SK-N-MC (cell line): Measurements from ENCODE around the gene CDK17.
"Not testable (repeated sequence)": the region's sequence is repeated elsewhere in the genome, so short reads cannot be mapped to it uniquely, and the experiment has no call there.

ENCODE experiments used
- DNase-seq: peaks from one replicate; pipeline ENCODE4 v3.0.0-alpha.2; 2011; ENCODE audit warnings: low read depth, low spot score
- H3K27ac ChIP-seq: fragments of 200-600 bp; sonication (generic); 2 replicates; pipeline ENCODE4 v1.5.1; 2016; ENCODE audit warnings: mixed run types
- H3K36me3 ChIP-seq: fragments of 200-600 bp; sonication (generic); 2 replicates; pipeline ENCODE4 v1.6.1; 2017; ENCODE audit warnings: antibody characterized with exemption, low read length, mixed read lengths; ENCODE audit not compliant: insufficient read depth
- H3K4me3 ChIP-seq: fragments of 200-600 bp; sonication (generic); 2 replicates; pipeline ENCODE4 v1.5.1; 2016
- H3K9ac ChIP-seq: fragments of 200-600 bp; sonication (generic); 2 replicates; pipeline ENCODE4 v1.8.0; 2017; ENCODE audit warnings: mixed run types, mixed read lengths; ENCODE audit not compliant: insufficient read length
- H3K9me3 ChIP-seq: fragments of 200-600 bp; sonication (generic); 2 replicates; pipeline ENCODE4 v1.6.1; 2017; ENCODE audit warnings: low read depth, mild to moderate bottlenecking, antibody characterized with exemption, low read length, moderate library complexity, mixed read lengths
- EZH2 ChIP-seq: fragments of 200-600 bp; sonication (generic); IDR thresholded peaks from one replicate; pipeline ENCODE4 v1.6.1; 2017; ENCODE audit warnings: antibody characterized with exemption
- FOXP2 ChIP-seq: optimal IDR thresholded peaks from 2 replicates; pipeline ENCODE3; 2011; ENCODE audit warnings: mild to moderate bottlenecking, moderate library complexity; ENCODE audit not compliant: insufficient read depth; ENCODE audit errors: extremely low read length, control extremely low read depth
- POLR2AphosphoS5 ChIP-seq: IDR thresholded peaks from 2 replicates; pipeline ENCODE4 v1.6.1; 2012; ENCODE audit warnings: mild to moderate bottlenecking, low read depth, low read length, borderline replicate concordance

Gene CDK17

GRCh38 chr12:96437171-96437445 is 36.9 kb upstream of the CDK17 start:
- no peak overlapping the region for H3K9ac ChIP-seq
- no peaks in the 10 kb centered on the region for H3K9me3 ChIP-seq
- no peak overlapping the region for H3K27ac ChIP-seq
- TF ChIP-seq POLR2AphosphoS5 (no peak), EZH2 (no peak), FOXP2 (no peak)
- no peaks in the 10 kb centered on the region for H3K36me3 ChIP-seq
- H3K4me3 ChIP-seq, result no peak overlapping the region
- DNase-seq, result no peak

GRCh38 chr12:96436366-96437170 is 36.3 kb upstream of the CDK17 start:
- no peak overlapping the region for H3K27ac ChIP-seq
- no peaks in the 10 kb centered on the region for H3K36me3 ChIP-seq
- H3K9ac ChIP-seq, result no peak overlapping the region
- H3K9me3 ChIP-seq, result no peaks in the 10 kb centered on the region
- no peak for DNase-seq
- TF ChIP-seq POLR2AphosphoS5 (no peak), EZH2 (no peak), FOXP2 (no peak)
- no peak overlapping the region for H3K4me3 ChIP-seq

- H3K4me3 ChIP-seq, result no peak overlapping the region
- DNase-seq, result no peak
- no peak for TF ChIP-seq POLR2AphosphoS5
- no peak for TF ChIP-seq EZH2
- no peak for TF ChIP-seq FOXP2
- H3K27ac ChIP-seq, result no peak overlapping the region
- H3K9me3 ChIP-seq, result no peaks in the 10 kb centered on the region
- no peak overlapping the region for H3K9ac ChIP-seq
- no peaks in the 10 kb centered on the region for H3K36me3 ChIP-seq
These were observed 33.9 kb upstream of the CDK17 start for GRCh38 chr12:96434107-96434506.

- not testable (repeated sequence) for H3K36me3 ChIP-seq, DNase-seq, H3K9me3 ChIP-seq, H3K9ac ChIP-seq, H3K27ac ChIP-seq, H3K4me3 ChIP-seq
These were observed 32.5 kb upstream of the CDK17 start for GRCh38 chr12:96432496-96433321.

DNA sequence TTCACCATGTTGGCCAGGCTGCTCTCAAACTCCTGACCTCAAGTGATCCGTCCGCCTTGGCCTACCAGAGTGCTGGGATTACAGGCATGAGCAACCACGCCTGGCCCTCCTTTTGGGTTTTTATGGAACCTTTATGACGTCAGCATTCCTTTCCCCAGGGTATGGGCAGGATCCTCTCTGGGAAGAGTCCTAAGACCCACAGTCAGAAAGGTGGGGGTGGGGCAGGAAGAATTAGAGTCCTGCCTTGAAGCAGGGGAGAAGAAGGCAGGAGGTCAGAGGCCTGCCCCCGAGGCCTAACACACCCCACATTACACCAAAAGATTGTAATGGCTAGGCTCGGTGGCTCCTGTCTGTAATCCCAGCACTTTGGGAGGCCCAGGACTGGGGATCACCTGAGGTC is 30.8 kb upstream of the CDK17 start:
- H3K9me3 ChIP-seq, result no peaks in the 10 kb centered on the region
- no peak overlapping the region for H3K4me3 ChIP-seq
- no peak overlapping the region for H3K27ac ChIP-seq
- DNase-seq, result no peak
- TF ChIP-seq EZH2 (no peak), FOXP2 (no peak), POLR2AphosphoS5 (no peak)
- H3K36me3 ChIP-seq, result no peaks in the 10 kb centered on the region
- no peak overlapping the region for H3K9ac ChIP-seq

- Histone ChIP-seq H3K27ac (peak overlapping the region; percentile 60; the same call in 1 of the 2 replicates), H3K9me3 (no peaks in the 10 kb centered on the region), H3K4me3 (no peak overlapping the region), H3K9ac (peak overlapping the region; percentile 17), H3K36me3 (no peaks in the 10 kb centered on the region)
- no peak for TF ChIP-seq EZH2
- no peak for TF ChIP-seq POLR2AphosphoS5
- no peak for TF ChIP-seq FOXP2
- no peak for DNase-seq
These were observed 27.1 kb upstream of the CDK17 start for GRCh38 chr12:96427269-96427729.

- H3K36me3 ChIP-seq, result no peaks in the 10 kb centered on the region
- TF ChIP-seq FOXP2 (no peak), POLR2AphosphoS5 (no peak), EZH2 (no peak)
- H3K27ac ChIP-seq, result no peak overlapping the region
- H3K9me3 ChIP-seq, result no peaks in the 10 kb centered on the region
- H3K9ac ChIP-seq, result no peak overlapping the region
- H3K4me3 ChIP-seq, result no peak overlapping the region
- no peak for DNase-seq
These were observed 25.7 kb upstream of the CDK17 start for GRCh38 chr12:96425951-96426350.

DNA sequence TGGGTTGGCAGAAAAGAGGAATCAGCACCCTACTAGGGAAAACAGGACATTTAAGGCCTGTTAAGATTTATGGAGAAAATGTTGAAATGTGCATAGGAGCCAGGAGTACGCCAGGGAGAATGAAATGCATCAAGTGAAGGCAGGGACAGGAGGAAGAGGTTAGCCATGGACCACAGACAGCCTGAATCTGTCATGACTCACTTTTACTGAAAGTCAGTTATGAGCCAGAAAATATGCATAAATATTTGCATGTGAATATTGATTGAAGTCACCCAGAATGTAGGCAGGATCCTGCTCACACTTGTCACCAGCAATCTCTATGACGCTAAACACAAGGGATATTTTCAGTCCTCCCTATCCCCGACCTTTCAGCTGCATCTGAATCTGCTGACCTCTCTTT is 25.1 kb upstream of the CDK17 start:
- Histone ChIP-seq H3K27ac (no peak overlapping the region), H3K36me3 (no peaks in the 10 kb centered on the region), H3K9ac (no peak overlapping the region), H3K4me3 (no peak overlapping the region), H3K9me3 (no peaks in the 10 kb centered on the region)
- TF ChIP-seq EZH2, result no peak
- no peak for DNase-seq

DNA sequence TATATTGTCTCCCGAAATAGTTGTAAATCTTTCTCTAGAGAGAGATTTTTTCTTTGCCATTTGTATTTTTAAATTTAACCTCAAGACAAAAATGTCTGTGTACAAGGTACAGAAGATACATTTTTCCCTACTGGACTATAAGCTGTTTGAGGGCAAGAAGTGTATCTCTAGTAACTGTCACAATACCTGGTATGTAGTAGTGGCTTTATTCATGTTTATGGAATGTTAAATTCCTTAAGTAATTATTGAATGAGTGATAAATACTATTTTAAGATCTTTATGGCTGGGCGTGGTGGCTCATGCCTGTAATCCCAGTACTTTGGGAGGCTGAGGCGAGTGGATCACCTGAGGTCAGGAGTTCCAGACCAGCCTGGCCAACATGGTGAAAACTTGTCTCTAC is 24.4 kb upstream of the CDK17 start:
- Histone ChIP-seq H3K4me3 (no peak overlapping the region), H3K9ac (no peak overlapping the region), H3K9me3 (no peaks in the 10 kb centered on the region), H3K36me3 (no peaks in the 10 kb centered on the region), H3K27ac (no peak overlapping the region)
- DNase-seq, result no peak
- TF ChIP-seq EZH2, result no peak
- no peak for TF ChIP-seq POLR2AphosphoS5
- TF ChIP-seq FOXP2, result no peak
